ENCODE data around the gene KRABD2.
A peak's percentile ranks its signal among the peaks of the same experiment; 100 is the strongest.

KRABD2 gene

DNA sequence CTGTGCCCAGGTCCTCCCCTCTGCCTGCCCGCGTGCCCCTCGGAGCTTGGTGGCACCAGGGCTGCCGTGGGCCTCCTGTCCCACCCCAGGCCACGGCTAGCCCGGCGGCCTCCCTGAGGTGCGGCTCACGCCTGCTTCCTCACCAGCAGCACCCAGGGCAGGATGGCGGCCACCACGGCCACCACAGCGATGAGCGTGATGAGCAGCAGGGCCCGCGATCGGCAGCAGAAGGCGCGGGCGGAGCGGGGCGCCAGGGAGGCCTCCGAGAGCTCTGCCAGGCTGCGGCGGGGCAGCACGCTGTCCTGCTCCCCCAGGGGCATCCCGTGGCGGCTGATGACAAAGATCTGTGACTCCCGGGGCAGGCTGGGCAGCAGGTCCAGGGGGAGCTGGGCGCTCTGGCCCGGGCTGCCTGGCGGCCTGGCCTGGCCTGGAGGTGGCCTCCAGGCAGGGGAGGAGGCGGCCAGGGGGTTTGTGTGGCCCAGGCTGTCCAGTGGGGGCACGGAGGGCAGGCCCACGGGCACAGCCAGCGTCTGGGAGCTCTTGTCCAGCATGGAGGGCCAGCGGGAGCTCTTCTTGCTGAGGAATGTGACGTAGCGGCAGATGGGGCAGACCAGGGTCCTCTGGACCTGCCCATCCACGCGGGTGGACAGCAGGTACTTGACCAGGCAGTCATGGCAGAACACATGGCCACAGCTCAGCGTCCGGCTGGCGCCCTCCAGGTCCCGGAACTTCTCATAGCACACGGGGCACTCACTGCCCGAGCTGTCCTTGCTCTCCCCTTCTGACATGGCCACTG, 16.4 kb upstream of the KRABD2 start:
- Histone ChIP-seq H3K36me3 (ENCODE audit: control insufficient read depth in 1 of 2, insufficient read depth in 2 of 2, low read length in 2 of 2) (no peaks in the 10 kb centered on the region), H3K27ac (ENCODE audit: low read length) (no peak overlapping the region), H3K27me3 (ENCODE audit: low read depth, low read length) (peaks cover 7% of the 10 kb centered on the region), H3K4me3 (ENCODE audit: low read depth in 1 of 2, low read length in 2 of 2) (no peak overlapping the region), H3K9me3 (ENCODE audit: control insufficient read depth in 1 of 2, low read length in 2 of 2) (no peaks in the 10 kb centered on the region), H3K4me1 (ENCODE audit: control insufficient read depth in 1 of 2, insufficient read depth in 2 of 2, low read length in 2 of 2) (no peaks in the 10 kb centered on the region)

- H3K27me3 ChIP-seq (ENCODE audit: low read depth, low read length): peaks cover 7% of the 10 kb centered on the region
- no peak overlapping the region for H3K27ac ChIP-seq (ENCODE audit: low read length)
- no peaks in the 10 kb centered on the region for H3K9me3 ChIP-seq (ENCODE audit: control insufficient read depth in 1 of 2, low read length in 2 of 2)
- H3K4me3 ChIP-seq (ENCODE audit: low read depth in 1 of 2, low read length in 2 of 2): no peak overlapping the region
- no peaks in the 10 kb centered on the region for H3K36me3 ChIP-seq (ENCODE audit: control insufficient read depth in 1 of 2, insufficient read depth in 2 of 2, low read length in 2 of 2)
- no peaks in the 10 kb centered on the region for H3K4me1 ChIP-seq (ENCODE audit: control insufficient read depth in 1 of 2, insufficient read depth in 2 of 2, low read length in 2 of 2)
Measured at GRCh38 chr17:8392274-8392673, 15.8 kb upstream of the KRABD2 start.

GRCh38 chr17:8391711-8392110, 15.2 kb upstream of the KRABD2 start:
- Histone ChIP-seq H3K36me3 (ENCODE audit: control insufficient read depth in 1 of 2, insufficient read depth in 2 of 2, low read length in 2 of 2) (no peaks in the 10 kb centered on the region), H3K4me1 (ENCODE audit: control insufficient read depth in 1 of 2, insufficient read depth in 2 of 2, low read length in 2 of 2) (no peaks in the 10 kb centered on the region), H3K27ac (ENCODE audit: low read length) (no peak overlapping the region), H3K9me3 (ENCODE audit: control insufficient read depth in 1 of 2, low read length in 2 of 2) (no peaks in the 10 kb centered on the region), H3K4me3 (ENCODE audit: low read depth in 1 of 2, low read length in 2 of 2) (no peak overlapping the region), H3K27me3 (ENCODE audit: low read depth, low read length) (peaks cover 7% of the 10 kb centered on the region)

- no peaks in the 10 kb centered on the region for H3K36me3 ChIP-seq (ENCODE audit: control insufficient read depth in 1 of 2, insufficient read depth in 2 of 2, low read length in 2 of 2)
- H3K4me1 ChIP-seq (ENCODE audit: control insufficient read depth in 1 of 2, insufficient read depth in 2 of 2, low read length in 2 of 2): peaks cover 0 to 10% of the 10 kb centered on the region in 2 donors
- no peak overlapping the region for H3K27ac ChIP-seq (ENCODE audit: low read length)
- peaks cover under 1% of the 10 kb centered on the region for H3K27me3 ChIP-seq (ENCODE audit: low read depth, low read length)
- H3K9me3 ChIP-seq (ENCODE audit: control insufficient read depth in 1 of 2, low read length in 2 of 2): no peaks in the 10 kb centered on the region
- H3K4me3 ChIP-seq (ENCODE audit: low read depth in 1 of 2, low read length in 2 of 2): no peak overlapping the region
Measured at GRCh38 chr17:8387914-8388651, 11.6 kb upstream of the KRABD2 start.

- Histone ChIP-seq H3K27ac (ENCODE audit: low read length) (no peak overlapping the region), H3K9me3 (ENCODE audit: control insufficient read depth in 1 of 2, low read length in 2 of 2) (no peaks in the 10 kb centered on the region), H3K27me3 (ENCODE audit: low read depth, low read length) (no peaks in the 10 kb centered on the region), H3K36me3 (ENCODE audit: control insufficient read depth in 1 of 2, insufficient read depth in 2 of 2, low read length in 2 of 2) (no peaks in the 10 kb centered on the region), H3K4me3 (ENCODE audit: low read depth in 1 of 2, low read length in 2 of 2) (no peak overlapping the region), H3K4me1 (ENCODE audit: control insufficient read depth in 1 of 2, insufficient read depth in 2 of 2, low read length in 2 of 2) (peaks cover 0 to 15% of the 10 kb centered on the region in 2 donors)
Measured at GRCh38 chr17:8386841-8387240, 10.3 kb upstream of the KRABD2 start.

DNA sequence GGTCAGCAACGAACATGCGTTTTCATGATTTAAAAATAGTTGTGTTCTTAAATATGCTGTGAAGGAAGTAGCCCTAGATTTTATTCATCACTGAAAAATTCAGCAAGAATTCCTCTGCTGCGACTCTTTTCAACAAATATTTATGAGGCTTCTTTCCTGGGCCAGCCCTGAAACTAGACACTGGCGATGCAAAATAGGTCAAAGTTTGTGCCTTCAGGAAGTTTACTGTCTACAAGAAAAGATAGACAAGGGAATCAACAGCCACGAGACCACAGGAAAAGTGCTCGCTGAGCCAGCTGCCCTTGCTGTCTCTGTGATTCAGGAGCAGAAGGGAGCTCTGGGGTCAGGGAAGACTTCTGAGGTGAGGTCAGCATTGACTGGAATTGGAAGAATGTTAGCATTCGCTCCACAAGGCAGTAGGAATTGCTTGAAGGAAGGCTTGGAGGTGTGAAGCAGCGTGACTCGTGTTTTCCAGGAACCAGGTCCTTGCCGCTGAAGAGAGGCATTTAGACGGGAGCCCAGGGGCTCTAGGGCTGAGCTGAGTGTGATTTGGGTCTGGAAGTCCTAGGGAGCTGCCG, 8.4 kb upstream of the KRABD2 start:
- H3K27me3 ChIP-seq (ENCODE audit: low read depth, low read length): no peaks in the 10 kb centered on the region
- H3K27ac ChIP-seq (ENCODE audit: low read length): no peak overlapping the region
- no peaks in the 10 kb centered on the region for H3K9me3 ChIP-seq (ENCODE audit: control insufficient read depth in 1 of 2, low read length in 2 of 2)
- H3K4me1 ChIP-seq (ENCODE audit: control insufficient read depth in 1 of 2, insufficient read depth in 2 of 2, low read length in 2 of 2): peaks cover 0 to 35% of the 10 kb centered on the region in 2 donors
- H3K36me3 ChIP-seq (ENCODE audit: control insufficient read depth in 1 of 2, insufficient read depth in 2 of 2, low read length in 2 of 2): peaks cover 16% of the 10 kb centered on the region in 2 donors
- no peak overlapping the region for H3K4me3 ChIP-seq (ENCODE audit: low read depth in 1 of 2, low read length in 2 of 2)

DNA sequence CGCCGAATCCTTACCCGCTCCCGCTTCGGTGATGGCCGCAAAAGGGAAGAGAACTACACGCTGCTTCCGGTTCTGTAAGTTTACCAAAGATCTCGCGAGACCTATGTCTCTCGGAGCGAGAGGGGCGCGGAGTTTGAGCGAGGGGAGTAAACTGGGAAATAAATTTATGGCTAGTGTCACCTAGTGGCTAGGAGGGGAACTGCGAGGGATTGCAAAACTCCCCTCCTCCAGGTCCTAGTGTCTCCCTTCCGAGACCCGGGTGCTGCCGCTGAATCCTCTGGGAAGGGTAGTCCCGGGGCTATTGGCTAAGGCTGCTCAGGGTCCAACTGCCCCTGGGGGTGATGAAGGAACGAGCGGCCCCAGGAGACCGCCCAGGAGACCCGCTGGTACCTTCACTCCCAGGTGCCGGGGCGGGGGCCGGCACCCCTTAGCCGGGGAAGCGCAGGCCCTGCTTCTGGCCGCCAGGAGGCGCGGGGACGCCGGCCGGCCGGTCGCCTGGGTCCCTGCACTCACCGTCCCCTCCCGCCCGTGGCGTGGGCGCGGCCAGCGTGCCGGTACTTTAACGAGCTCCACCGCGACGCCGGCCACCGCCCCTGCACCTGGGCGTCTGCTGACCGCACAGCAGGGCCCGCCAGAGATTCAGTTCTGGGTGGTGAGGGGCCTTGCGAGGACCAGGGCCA, 6.8 kb upstream of the KRABD2 start, which contains the start of gene RPL26:
RPL26 (minus strand) TSS at position 51 of the 680 bp plus-strand sequence. CDS start 883 bp downstream, outside the sequence.
- Histone ChIP-seq H3K27me3 (ENCODE audit: low read depth, low read length) (no peaks in the 10 kb centered on the region), H3K4me3 (ENCODE audit: low read depth in 1 of 2, low read length in 2 of 2) (peak within 1 kb of the TSS; percentile 92 to 100), H3K36me3 (ENCODE audit: control insufficient read depth in 1 of 2, insufficient read depth in 2 of 2, low read length in 2 of 2) (peaks cover 32% of the 10 kb centered on the region in 2 donors), H3K9me3 (ENCODE audit: control insufficient read depth in 1 of 2, low read length in 2 of 2) (no peaks in the 10 kb centered on the region), H3K4me1 (ENCODE audit: control insufficient read depth in 1 of 2, insufficient read depth in 2 of 2, low read length in 2 of 2) (peaks cover 0 to 35% of the 10 kb centered on the region in 2 donors), H3K27ac (ENCODE audit: low read length) (peak within 1 kb of the TSS; percentile 90)

DNA sequence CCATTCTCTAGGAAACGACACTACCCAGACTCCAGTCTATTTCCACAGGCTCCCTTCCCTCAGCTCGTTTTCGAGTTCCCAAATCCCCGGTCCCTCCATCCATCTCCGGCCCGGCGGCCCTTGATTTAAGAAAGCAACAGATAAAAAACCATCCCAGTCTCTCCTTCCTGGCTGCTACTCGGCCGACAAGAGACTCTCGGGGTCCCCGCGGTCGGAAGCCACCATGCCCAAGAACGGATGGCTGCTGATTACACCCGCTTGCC, 6.3 kb upstream of the KRABD2 start:
- Histone ChIP-seq H3K4me3 (ENCODE audit: low read depth in 1 of 2, low read length in 2 of 2) (peak overlapping the region; percentile 92 to 100), H3K9me3 (ENCODE audit: control insufficient read depth in 1 of 2, low read length in 2 of 2) (no peaks in the 10 kb centered on the region), H3K4me1 (ENCODE audit: control insufficient read depth in 1 of 2, insufficient read depth in 2 of 2, low read length in 2 of 2) (peaks cover 0 to 35% of the 10 kb centered on the region in 2 donors), H3K27me3 (ENCODE audit: low read depth, low read length) (no peaks in the 10 kb centered on the region), H3K36me3 (ENCODE audit: control insufficient read depth in 1 of 2, insufficient read depth in 2 of 2, low read length in 2 of 2) (peaks cover 34 to 36% of the 10 kb centered on the region in 2 donors), H3K27ac (ENCODE audit: low read length) (peak overlapping the region; percentile 90)

GRCh38 chr17:8382052-8382879, 5.8 kb upstream of the KRABD2 start:
- Histone ChIP-seq H3K27ac (ENCODE audit: low read length) (peak overlapping the region; percentile 90), H3K4me3 (ENCODE audit: low read depth in 1 of 2, low read length in 2 of 2) (peak overlapping the region; percentile 92 to 100), H3K27me3 (ENCODE audit: low read depth, low read length) (no peaks in the 10 kb centered on the region), H3K36me3 (ENCODE audit: control insufficient read depth in 1 of 2, insufficient read depth in 2 of 2, low read length in 2 of 2) (peaks cover 38 to 41% of the 10 kb centered on the region in 2 donors), H3K4me1 (ENCODE audit: control insufficient read depth in 1 of 2, insufficient read depth in 2 of 2, low read length in 2 of 2) (peaks cover 0 to 35% of the 10 kb centered on the region in 2 donors), H3K9me3 (ENCODE audit: control insufficient read depth in 1 of 2, low read length in 2 of 2) (no peaks in the 10 kb centered on the region)

DNA sequence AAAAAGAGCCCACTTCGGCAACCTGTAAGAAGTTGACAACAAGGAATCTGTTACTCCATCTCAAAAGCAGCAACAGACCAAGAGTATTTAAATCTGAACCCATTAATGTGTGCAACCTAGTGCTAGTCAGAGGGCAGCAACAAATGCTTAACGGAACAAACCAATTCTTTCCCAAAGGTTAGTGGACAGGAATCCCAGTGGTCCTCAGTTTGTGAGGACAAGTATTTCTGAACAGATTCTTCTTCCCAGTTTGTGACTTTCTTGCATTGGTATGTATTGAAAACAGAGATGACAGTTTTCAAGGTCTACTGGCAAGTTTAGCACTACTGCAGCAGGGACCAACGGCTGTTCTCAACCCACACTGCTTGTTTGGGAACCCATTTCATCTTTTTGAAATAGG, 3.5 kb upstream of the KRABD2 start:
- Histone ChIP-seq H3K9me3 (ENCODE audit: control insufficient read depth in 1 of 2, low read length in 2 of 2) (no peaks in the 10 kb centered on the region), H3K27me3 (ENCODE audit: low read depth, low read length) (no peaks in the 10 kb centered on the region), H3K4me1 (ENCODE audit: control insufficient read depth in 1 of 2, insufficient read depth in 2 of 2, low read length in 2 of 2) (peaks cover 0 to 50% of the 10 kb centered on the region in 2 donors), H3K36me3 (ENCODE audit: control insufficient read depth in 1 of 2, insufficient read depth in 2 of 2, low read length in 2 of 2) (peaks cover 44 to 46% of the 10 kb centered on the region in 2 donors), H3K4me3 (ENCODE audit: low read depth in 1 of 2, low read length in 2 of 2) (no peak overlapping the region), H3K27ac (ENCODE audit: low read length) (no peak overlapping the region)
